Posterior vena cava (tissue), 2 donors: ENCODE measurements around the gene MAP3K6. TPM values are rescaled to one million over a fixed set of nuclear protein-coding genes. Genes with fewer than 3 reads are reported as not detected.

ENCODE experiments used
- DNase-seq: peaks from one replicate; pipeline ENCODE4 v3.0.0-alpha.2; 2020; ENCODE audit warnings: low spot score
- intact Hi-C, 2 donors: fragments of 100-400 bp; cut with DNase I; formaldehyde crosslinking; loops; one replicate each; pipeline versions ENCODE4 v1.14.1 to v1.14.2; 2022 to 2023
- total RNA-seq, 2 donors: library from RNA; stranded (reverse); fragmentation: NEBNext Ultra II Directional; extraction: Animal tissue kit (Norgen Biotek cat#: 25700); gene quantifications; one replicate each; pipeline ENCODE4 v1.2.1, GENCODE V29; 2021
- donor health status: DM: yes; HTN: yes; CAD: no.
- donor health status: DM: yes; HTN: yes; CAD: no.

MAP3K6 gene
- total RNA-seq, 2 donors from 2014 or later, result 72.8 to 94.3 TPM

DNA sequence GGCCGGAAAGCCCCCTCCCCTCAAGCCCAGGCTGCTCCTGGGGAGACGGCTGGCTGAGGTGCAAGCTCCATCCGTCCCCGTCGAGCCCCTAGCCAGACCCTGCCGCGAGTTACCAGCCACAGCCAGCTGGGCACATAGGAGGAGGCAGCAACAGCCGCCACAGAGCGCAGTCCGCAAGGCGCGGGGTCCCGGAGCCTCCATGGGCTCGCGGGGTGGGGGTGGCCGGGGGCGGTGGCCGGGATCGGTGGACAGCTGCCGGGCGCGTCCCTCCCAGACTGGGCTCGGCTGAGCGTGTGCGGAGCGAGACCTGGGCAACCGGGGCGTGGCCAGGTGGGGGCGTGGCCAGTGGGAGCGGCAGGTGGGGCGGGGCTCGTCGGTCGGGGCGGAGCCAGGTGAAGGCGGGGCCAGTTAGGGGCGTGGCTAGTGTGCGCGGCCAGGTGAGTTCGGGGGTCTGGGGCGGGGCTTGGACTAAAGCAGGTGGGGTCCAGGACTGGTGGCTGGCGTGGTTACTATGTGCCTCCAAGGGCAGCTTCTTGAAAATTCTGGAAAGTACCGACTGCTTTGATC is 16.4 kb upstream of the MAP3K6 start, which contains the start of gene CD164L2:
Gene CD164L2 (minus strand): TSS at position 295 of the 567 bp plus-strand sequence. CDS start 94 bp downstream, at position 201.
- intact Hi-C loops, result no loop called here
- no peak for DNase-seq

DNA sequence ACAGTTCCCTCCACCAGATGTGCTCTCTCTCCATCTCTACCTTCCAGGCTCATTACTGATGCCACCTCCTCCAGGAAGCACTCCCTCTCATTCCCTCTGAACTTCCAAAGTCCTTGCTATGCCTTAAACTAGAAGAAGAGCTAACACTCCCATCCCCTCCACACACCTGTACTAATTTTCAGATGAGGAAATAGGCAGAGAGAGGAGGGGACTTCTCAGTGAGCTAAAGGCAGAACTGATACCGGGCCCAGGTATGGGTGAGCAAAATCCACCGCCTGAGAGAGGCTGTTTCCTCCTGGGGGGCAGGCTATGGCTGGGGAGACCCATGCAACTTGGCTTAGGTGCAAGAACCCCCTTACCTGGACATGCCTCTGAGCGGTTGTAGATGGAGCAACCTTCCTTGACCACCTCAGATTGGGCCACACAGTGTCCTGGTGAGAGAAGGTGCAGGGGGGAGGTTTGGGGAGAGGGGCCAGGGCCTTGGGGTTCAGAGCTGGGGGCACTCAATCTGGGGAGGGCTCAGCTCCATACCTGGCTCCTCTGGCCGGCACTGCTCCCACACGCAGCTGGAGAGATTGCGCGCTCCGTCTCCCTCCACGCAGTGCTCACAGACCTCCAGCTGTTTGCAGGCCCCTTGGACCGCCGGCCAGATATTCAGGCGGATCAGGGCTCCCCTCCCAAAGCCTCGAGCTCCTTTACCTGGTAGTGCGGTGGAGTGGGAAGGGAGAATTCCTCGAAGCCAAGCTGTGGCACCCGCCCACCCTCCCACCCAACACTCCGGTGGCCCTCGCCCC is 15.4 kb upstream of the MAP3K6 start:
- no peak for DNase-seq
- intact Hi-C loops, result no loop called here

DNA sequence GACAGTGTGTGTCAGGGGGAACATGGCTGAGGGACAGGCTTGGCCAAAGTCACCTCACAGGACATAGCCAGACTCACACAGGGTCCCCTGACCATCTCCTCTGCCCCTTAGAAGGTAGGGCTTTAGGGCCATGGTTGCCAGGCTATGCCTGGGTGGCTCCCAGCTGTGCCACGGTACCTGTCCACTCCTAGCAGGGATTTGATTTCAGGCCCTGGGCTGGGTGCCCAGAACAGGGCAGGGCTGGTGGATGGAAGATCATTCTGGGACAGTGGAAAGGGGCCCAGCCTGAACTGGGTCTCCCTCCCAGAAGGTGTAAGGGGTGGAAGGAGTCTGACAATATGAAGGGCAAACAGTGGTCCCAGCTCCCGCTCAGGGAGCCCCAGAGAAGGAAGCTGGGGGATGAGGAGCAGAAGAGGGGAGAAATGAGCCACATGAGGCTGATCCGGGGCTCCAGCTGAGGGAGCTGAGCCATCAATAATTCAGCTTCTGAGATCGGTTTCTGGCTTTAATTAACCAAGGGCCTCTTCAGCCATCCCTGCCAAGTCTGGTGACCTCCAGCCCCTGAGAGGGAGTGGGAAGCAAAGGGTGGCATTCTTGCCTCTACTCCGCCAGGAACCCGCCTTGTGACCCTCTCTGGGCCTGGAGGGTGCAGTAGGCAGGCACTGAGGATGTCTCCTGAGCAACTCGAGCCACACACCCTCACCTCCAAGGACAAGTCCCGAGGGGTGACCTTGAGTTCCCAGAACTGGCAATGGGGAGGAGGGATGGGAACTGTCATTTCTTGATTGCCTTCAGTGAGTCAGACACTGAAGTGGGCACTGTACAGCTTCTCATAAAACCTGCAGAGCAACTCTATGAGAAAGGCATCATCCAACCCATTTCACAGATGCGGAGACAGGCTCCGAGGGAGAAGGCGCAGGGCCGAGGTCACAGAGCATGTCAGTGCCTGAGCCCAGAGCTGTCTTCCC is 14.3 kb upstream of the MAP3K6 start:
- no peak for DNase-seq
- intact Hi-C loops, result no loop called here

DNA sequence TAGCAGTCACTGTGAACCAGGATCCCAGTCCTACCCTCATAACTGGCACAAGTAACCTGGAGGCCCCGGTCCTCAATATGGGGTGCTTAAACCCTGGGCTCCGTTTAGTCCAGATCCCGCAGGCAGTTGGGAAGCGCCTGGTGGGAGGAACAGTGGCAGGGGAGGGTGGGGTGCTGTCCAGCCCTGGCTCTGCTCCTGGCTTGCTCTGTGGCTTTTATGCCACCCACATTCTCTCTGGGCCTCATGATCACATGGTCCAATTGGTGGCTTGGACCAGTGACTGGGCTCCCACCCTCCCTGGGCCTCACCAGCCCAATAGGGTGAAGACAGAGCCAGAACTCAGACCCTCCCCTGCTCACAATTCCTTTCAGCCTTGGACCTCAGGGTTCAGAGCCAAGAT is 13.5 kb upstream of the MAP3K6 start:
- intact Hi-C loops, result no loop called here

DNA sequence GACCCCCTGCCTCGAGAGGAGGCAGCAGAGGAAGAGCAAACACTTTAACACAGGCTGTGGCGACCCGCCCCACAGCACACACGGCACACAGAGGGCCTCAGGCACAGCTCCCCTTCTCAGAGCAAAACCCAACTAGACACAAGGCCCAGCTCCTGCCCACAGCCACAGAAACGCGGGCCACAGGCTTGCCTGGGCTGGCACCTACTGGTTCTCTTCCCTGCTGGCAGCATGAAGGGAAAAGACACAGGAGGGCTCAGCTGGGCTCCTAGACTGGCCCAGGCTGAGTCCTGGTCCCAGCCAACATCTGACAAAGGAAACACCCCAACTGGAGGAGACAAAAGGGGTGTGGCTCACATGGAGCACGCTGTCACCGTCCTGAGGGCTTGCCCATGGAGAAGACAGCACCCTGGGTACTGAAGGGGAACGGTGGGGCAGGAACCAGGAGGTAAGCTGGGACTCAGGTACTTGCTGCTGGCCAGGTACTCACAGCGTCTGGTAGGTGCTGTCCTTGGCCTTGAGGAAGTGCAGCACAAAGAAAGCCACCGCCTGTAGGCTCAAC is 12.9 kb upstream of the MAP3K6 start:
- no peak for DNase-seq
- intact Hi-C loops, result no loop called here

More for the DNA sequence above, 13.5 kb upstream of the MAP3K6 start:
- DNase-seq, result no peak

DNA sequence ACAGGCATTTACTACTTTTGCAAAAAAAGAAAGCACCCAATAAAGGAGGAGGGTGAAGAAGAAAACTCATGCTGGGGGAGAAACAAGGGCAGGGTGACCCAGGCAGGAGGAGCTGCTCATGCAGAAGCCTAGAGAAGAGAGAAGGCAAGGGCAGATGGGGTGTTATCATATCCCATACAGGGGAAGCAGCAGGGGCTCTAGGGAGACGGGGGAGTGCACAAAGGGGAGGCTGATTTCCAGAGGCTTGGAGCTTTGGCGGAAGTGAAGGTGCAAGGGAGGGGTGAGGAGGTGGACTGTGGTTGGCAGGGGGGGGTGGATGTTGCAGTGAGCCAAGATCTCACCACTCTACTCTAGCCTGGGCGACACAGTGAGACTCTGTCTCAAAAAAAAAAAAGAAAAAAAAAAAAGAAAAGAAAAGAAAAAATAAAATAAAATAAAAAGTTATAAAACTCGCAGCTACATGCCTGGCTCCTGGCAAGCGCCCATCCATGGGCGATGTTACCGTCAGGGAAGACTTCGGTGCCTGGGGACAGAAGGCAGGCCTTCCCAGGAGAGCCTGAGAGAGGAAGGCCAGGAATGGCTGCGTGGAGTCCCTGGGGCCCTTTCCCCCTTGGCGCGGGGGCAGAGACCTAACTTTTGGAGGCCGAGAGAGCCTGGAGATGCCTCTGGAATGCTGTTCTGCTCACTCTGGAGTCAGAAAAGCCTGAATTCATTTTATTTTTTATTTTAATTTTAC is 11.2 kb upstream of the MAP3K6 start:
- intact Hi-C loops, result no loop called here
- DNase-seq, result no peak

DNA sequence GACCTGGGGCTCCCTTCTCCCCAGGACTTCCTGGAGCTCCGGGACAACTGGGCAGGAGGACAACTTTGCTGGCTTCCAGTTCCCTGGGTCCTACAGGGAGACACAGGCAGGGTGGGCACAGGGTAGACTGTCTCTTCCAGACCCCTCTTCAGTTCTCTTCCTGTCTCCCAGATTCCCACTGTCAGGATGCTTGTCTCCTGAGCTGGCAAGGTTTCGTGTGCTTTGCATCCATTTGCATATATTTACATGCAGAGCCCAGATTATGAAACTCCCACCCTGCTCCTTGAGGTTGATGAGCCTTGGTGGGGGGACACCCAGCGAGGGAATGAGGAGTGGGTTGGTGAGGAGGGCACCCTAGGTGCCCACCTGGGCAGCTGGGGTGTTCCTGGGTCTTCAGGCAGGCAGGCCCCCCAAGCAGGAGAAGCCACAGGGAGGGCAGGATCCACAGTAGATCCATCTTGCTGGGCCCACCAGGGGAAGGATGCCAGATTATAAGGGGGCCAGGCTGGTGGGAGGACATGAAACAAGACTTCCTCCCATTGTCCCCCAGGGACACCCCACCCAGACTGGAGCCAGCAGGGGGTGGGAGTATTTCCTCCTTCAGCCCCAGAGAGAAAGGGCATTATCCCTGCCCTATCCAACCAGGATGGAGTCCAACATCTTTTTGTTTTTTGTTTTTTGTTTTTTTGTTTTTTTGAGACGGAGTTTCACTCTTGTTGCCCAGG is 7.8 kb upstream of the MAP3K6 start, which contains the start of gene FCN3:
Gene FCN3 (minus strand): TSS at position 463 of the 725 bp plus-strand sequence. CDS start 6 bp downstream, at position 457.
- intact Hi-C loops, result no loop called here
- peak; percentile 59 for DNase-seq

DNA sequence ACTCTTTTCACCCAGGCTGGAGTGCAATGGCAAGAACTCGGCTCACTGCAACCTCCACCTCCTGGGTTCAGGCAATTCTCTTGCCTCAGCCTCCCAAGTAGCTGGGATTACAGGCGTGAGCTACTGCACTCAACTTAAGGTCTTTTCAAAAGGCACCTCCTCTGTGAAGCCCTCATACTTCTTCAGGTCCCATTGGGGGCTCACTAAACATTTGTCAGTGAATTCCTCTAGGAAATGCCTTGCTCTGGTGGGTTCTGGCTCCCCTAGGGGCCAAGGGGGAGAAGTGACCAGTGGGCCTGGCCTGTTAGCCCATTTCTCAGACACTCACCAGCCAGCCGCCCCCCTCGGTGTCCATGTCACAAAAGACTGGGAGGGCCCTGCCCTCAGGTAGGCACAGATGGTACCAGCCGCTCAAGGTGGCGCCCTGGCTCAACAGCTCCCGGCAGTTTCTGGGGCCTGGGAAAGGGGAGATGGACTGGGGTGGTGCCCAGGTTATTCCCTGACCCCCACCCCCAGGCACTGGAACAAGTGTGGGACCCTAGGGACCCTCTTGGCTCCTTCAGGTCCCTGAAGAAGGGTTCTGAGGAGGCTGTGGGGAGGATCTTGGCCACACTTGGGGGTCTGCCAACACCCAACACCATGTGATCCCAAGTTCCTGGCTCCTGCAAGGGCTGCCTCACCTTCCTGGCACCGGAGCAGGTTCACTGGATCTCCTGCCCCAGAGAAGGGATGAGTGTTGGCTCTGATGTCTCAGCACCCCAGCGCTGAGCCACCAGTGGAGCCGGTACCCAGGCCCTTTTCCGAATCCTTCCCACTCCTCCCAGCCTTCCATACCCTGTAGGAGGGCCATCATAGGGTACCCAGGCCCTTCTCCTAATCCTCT is 6.3 kb upstream of the MAP3K6 start:
- intact Hi-C loops, result no loop called here
- DNase-seq, result peak; percentile 67

DNA sequence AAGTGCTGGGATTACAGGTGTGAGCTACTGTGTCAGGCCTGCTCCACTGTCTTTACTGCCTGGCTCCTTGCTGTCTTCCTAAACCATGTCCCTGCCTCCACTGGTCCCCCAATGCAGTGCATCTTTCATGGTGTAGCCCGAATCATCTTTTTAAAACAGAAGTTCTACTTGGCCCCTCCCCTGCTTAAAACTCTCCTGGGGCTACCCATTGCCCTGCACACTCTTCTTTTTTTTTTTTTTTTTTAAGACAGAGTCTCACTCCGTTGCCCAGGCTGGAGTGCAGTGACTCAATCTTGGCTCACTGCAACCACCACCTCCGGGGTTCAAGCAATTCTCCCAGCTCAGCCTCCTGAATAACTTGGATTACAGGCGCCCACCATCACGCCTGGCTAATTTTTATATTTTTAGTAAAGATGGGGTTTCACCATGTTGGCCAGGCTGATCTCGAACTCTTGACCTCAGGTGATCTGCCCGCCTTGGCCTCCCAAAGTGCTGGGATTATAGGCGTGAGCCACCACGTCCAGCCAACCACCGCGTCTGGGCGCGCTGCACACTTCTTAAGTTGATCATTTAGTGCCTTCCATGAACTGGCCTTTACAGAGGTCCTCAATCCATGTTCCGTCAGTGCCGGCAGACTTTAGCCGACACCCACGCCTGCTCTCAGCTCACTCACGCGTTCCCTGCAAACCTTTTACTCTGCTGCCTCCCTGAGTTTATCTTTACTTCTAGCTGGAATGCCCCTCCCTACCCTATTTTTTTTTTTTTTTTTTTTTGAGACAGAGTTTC is 5.5 kb upstream of the MAP3K6 start:
- DNase-seq, result no peak
- intact Hi-C loops, result no loop called here

DNA sequence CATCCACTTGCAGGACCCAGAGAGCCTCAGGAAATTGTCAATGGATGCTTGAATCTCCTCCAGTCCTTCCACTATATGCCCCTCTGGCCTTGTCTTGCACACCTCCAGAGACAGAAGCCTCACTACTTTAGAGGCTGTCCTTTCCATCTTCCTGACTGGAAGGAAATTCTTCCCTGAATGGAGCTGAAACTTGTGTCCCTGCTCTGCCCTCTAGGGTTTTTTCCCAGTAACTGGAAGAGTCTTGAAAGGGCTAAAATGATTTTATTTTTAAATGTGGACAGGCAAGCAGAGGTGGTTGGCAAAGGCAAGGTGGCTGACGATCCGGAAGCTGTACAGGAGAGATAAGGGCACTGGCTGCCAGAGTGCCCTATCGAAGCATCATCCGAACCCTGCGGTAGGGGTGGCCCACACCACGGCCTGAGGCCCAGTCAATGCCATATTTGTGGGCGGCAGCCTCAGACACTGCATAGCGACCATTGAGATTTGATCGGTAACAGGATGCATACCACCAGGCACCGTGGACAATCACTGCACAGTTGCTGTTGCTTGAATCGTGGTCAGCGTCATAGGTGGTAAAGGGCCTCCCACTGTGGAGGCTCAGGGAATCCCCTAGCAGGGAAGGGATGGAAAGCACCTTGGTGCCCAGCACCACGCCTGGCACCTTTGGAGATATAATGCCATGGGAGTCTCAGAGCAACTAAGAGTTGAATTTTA is 2.3 kb upstream of the MAP3K6 start:
- DNase-seq, result no peak
- intact Hi-C loops, result no loop called here

DNA sequence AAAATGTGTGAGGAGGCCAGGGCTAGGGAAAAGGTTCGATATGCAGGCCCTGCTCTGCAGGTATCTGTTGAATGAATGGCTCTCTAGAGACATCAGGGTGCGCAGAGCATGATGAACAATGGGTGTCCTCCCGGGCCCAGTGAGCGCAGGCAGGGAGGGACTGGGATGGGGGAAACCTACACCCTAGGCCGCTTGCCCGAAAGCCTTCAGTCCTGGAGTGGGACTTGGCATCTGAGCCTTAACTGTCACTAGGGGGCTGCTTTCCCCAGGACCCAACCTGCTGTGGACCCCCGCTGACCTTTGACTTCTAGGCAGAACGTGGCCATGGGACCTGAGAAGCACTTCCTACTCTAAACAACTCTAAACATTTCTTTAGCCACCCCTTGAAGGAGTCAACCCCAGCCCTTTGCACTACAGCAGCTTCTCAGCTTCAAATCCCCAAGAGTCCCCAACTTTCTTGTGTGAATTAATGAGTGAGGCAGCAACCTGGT is 444 bp upstream of the MAP3K6 start:
- no peak for DNase-seq
- intact Hi-C loops, result no loop called here

DNA sequence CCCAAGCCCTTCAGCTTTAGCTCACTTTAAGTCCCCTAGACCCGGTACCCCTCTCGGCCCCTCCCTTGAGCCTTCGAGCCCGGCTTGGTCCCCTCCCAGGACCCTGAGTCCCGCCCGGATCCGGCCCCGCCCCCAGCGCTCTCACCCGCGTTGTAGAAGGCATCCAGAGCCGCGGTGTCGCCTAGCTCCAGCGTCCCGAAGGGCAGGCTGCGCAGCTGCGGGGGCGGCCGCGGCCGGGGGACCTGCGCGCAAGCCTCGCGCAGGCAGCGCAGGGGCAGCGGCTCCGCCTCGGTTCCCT is 699 bp downstream of the MAP3K6 start:
- intact Hi-C loops, result no loop called here
- peak; percentile 97 for DNase-seq

DNA sequence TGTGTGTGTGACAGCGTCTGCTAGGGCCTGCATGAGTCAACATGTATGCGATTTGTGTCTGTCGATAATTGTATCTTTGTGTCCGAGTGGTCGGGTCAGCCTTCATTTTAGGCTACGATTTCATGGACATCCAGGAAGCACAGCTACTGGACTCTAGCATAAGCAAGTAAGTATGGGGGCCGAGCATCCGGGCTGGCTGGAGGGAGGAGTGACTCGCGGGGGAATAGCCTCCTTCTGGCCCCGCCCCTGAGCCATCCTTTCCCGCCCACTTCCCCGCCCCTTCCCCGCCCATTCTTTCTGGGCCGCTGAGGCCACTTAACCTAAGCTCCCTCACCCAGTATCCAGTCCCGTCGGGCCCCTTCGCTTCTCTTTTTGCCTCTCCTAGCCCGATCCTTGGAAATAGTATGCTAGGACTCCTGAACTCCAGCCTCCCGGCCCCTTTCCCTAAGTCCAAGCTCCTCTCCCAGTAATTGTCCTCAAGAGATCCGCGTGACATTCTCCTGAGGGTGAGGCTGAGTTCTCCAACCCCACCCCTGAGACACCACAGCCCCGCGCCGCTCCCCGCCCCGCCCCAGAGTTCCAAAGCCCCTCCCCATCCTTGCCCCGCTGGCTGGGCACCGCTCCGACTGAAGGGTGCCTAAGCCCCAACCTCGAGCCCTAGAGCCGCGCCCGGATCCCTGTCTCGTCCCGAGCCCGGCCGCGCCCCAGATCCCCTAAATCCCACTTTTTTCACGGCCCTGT is 1.2 kb downstream of the MAP3K6 start:
- DNase-seq, result peak; percentile 97
- intact Hi-C loops, result no loop called here

DNA sequence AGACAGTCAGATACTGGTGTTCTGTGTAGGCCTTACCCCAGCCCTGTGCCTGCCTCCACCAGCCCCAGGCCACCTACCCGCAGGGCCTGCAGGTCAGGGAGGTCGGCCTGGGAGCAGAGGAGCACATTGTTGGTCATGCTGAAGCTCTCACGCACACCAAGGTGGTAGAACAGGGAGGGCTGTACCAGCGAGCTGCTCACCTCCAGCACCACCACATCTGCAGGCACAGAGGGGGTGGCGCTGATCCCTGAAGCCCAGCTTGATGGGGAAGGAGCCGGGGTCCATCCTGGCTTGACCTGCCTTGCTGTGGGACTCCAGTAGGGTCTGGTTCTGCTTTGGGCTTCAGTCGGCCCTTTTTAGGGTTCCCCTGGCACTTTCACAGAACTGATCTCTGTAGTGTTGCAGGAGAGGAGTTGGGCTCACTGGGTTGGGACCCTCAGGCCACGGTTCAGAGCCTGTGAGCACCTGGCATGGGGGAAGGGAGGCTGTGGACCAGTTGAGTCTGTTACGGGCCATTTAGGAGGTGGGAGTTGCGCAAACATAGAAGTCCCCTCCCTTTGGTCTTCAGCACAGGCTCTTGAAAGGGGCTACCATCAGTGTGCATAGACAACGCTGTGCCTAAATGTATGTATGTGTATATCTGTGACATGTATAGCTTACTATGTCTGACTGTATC is 1.9 kb downstream of the MAP3K6 start:
- intact Hi-C loops, result no loop called here
- DNase-seq, result peak; percentile 78
